T-helper 2 cell treated with Interferon-gamma antibody and Interleukin-4, amounts not matched to agents 100 ng/mL and 5 ng/mL, for 36 hours (primary cell): Measurements from ENCODE around the gene TBX2. TPM values are rescaled to one million over a fixed set of nuclear protein-coding genes. Genes with fewer than 3 reads are reported as not detected.

Source experiments
- intact Hi-C: fragments of 100-400 bp; cut with micrococcal nuclease; formaldehyde crosslinking; loops from one replicate; pipeline ENCODE4 v1.15.1; 2023
- total RNA-seq: library from RNA; stranded (reverse); gene quantifications from 2 replicates; pipeline ENCODE4 v1.2.3, GENCODE V29; 2022

The TBX2 gene
- total RNA-seq, 1 donor from 2014 or later: not detected

GRCh38 chr17:61368049-61368831 lies 31.4 kb upstream of the TBX2 start:
- intact Hi-C loops: no loop called here

GRCh38 chr17:61368832-61369450 lies 30.7 kb upstream of the TBX2 start:
- intact Hi-C loops: no loop called here

GRCh38 chr17:61369751-61370150 lies 29.9 kb upstream of the TBX2 start:
- intact Hi-C loops: no loop called here

- intact Hi-C loops: no loop called here
These were observed 28.5 kb upstream of the TBX2 start for GRCh38 chr17:61371179-61371578.

- intact Hi-C loops: no loop called here
These were observed 28.0 kb upstream of the TBX2 start for GRCh38 chr17:61371606-61372005.

GRCh38 chr17:61372436-61372835 lies 27.2 kb upstream of the TBX2 start:
- intact Hi-C loops: no loop called here

- intact Hi-C loops: no loop called here
These were observed 22.5 kb upstream of the TBX2 start for GRCh38 chr17:61376931-61377838.

- intact Hi-C loops: no loop called here
These were observed 20.8 kb upstream of the TBX2 start for GRCh38 chr17:61378658-61379456.

GRCh38 chr17:61379457-61380216 lies 20.0 kb upstream of the TBX2 start:
- intact Hi-C loops: no loop called here

- intact Hi-C loops: no loop called here
These were observed 19.3 kb upstream of the TBX2 start for GRCh38 chr17:61380217-61380835.

- intact Hi-C loops: no loop called here
These were observed 18.7 kb upstream of the TBX2 start for GRCh38 chr17:61380836-61381525.

- intact Hi-C loops: no loop called here
These were observed 18.1 kb upstream of the TBX2 start for GRCh38 chr17:61381537-61381936.

GRCh38 chr17:61382796-61383688 lies 16.6 kb upstream of the TBX2 start:
- intact Hi-C loops: no loop called here

- intact Hi-C loops: no loop called here
These were observed 15.9 kb upstream of the TBX2 start for GRCh38 chr17:61383689-61384201.

GRCh38 chr17:61384354-61384691 lies 15.3 kb upstream of the TBX2 start:
- intact Hi-C loops: no loop called here

- intact Hi-C loops: no loop called here
These were observed 14.7 kb upstream of the TBX2 start for GRCh38 chr17:61384692-61385576.

- intact Hi-C loops: no loop called here
These were observed 13.9 kb upstream of the TBX2 start for GRCh38 chr17:61385577-61386236.
